ENCODE data around the gene RAB44.

Gene RAB44

GRCh38 chr6:36725581-36725980 lies 28.0 kb downstream of the RAB44 start:
- H3K9ac ChIP-seq (ENCODE audit: low read length in 2 of 2), result no peak overlapping the region
- no peaks in the 10 kb centered on the region for H3K36me3 ChIP-seq (ENCODE audit: control insufficient read depth in 2 of 2, insufficient read depth in 2 of 2, low read length in 2 of 2)
- no peaks in the 10 kb centered on the region for H3K4me1 ChIP-seq (ENCODE audit: control insufficient read depth, insufficient read depth, low read length)
- H3K4me3 ChIP-seq (ENCODE audit: low read length in 2 of 2), result no peak overlapping the region
- H3K27ac ChIP-seq (ENCODE audit: low read length), result no peak overlapping the region
- H3K9me3 ChIP-seq (ENCODE audit: control insufficient read depth in 2 of 2, low read length in 2 of 2), result no peaks in the 10 kb centered on the region
- H3K27me3 ChIP-seq (ENCODE audit: control insufficient read depth in 1 of 2, insufficient read depth in 2 of 2, low read length in 2 of 2), result peaks cover 0 to 2% of the 10 kb centered on the region in 2 donors

- no peak overlapping the region for H3K27ac ChIP-seq (ENCODE audit: low read length)
- H3K4me3 ChIP-seq (ENCODE audit: low read length in 2 of 2), result no peak overlapping the region
- no peaks in the 10 kb centered on the region for H3K9me3 ChIP-seq (ENCODE audit: control insufficient read depth in 2 of 2, low read length in 2 of 2)
- H3K4me1 ChIP-seq (ENCODE audit: control insufficient read depth, insufficient read depth, low read length), result no peaks in the 10 kb centered on the region
- H3K36me3 ChIP-seq (ENCODE audit: control insufficient read depth in 2 of 2, insufficient read depth in 2 of 2, low read length in 2 of 2), result no peaks in the 10 kb centered on the region
- H3K9ac ChIP-seq (ENCODE audit: low read length in 2 of 2), result no peak overlapping the region
- H3K27me3 ChIP-seq (ENCODE audit: control insufficient read depth in 1 of 2, insufficient read depth in 2 of 2, low read length in 2 of 2), result no peaks in the 10 kb centered on the region
Measured at GRCh38 chr6:36727505-36728021, 29.9 kb downstream of the RAB44 start.

- Histone ChIP-seq H3K9me3 (ENCODE audit: control insufficient read depth in 2 of 2, low read length in 2 of 2) (no peaks in the 10 kb centered on the region), H3K27ac (ENCODE audit: low read length) (no peak overlapping the region), H3K27me3 (ENCODE audit: control insufficient read depth in 1 of 2, insufficient read depth in 2 of 2, low read length in 2 of 2) (no peaks in the 10 kb centered on the region), H3K4me3 (ENCODE audit: low read length in 2 of 2) (no peak overlapping the region), H3K4me1 (ENCODE audit: control insufficient read depth, insufficient read depth, low read length) (no peaks in the 10 kb centered on the region), H3K9ac (ENCODE audit: low read length in 2 of 2) (no peak overlapping the region), H3K36me3 (ENCODE audit: control insufficient read depth in 2 of 2, insufficient read depth in 2 of 2, low read length in 2 of 2) (no peaks in the 10 kb centered on the region)
Measured at GRCh38 chr6:36728289-36729160, 30.9 kb downstream of the RAB44 start.

GRCh38 chr6:36729161-36729524 lies 31.5 kb downstream of the RAB44 start:
- H3K27me3 ChIP-seq (ENCODE audit: control insufficient read depth in 1 of 2, insufficient read depth in 2 of 2, low read length in 2 of 2), result no peaks in the 10 kb centered on the region
- H3K4me1 ChIP-seq (ENCODE audit: control insufficient read depth, insufficient read depth, low read length), result peaks cover under 1% of the 10 kb centered on the region
- H3K9me3 ChIP-seq (ENCODE audit: control insufficient read depth in 2 of 2, low read length in 2 of 2), result no peaks in the 10 kb centered on the region
- no peaks in the 10 kb centered on the region for H3K36me3 ChIP-seq (ENCODE audit: control insufficient read depth in 2 of 2, insufficient read depth in 2 of 2, low read length in 2 of 2)
- no peak overlapping the region for H3K4me3 ChIP-seq (ENCODE audit: low read length in 2 of 2)
- no peak overlapping the region for H3K9ac ChIP-seq (ENCODE audit: low read length in 2 of 2)
- no peak overlapping the region for H3K27ac ChIP-seq (ENCODE audit: low read length)

GRCh38 chr6:36730424-36731380 lies 33.1 kb downstream of the RAB44 start:
- Histone ChIP-seq H3K4me3 (ENCODE audit: low read length in 2 of 2) (no peak overlapping the region), H3K27ac (ENCODE audit: low read length) (no peak overlapping the region)

GRCh38 chr6:36731622-36732310 lies 34.1 kb downstream of the RAB44 start:
- Histone ChIP-seq H3K27me3 (ENCODE audit: control insufficient read depth in 1 of 2, insufficient read depth in 2 of 2, low read length in 2 of 2) (no peaks in the 10 kb centered on the region), H3K9me3 (ENCODE audit: control insufficient read depth in 2 of 2, low read length in 2 of 2) (no peaks in the 10 kb centered on the region), H3K36me3 (ENCODE audit: control insufficient read depth in 2 of 2, insufficient read depth in 2 of 2, low read length in 2 of 2) (no peaks in the 10 kb centered on the region), H3K4me1 (ENCODE audit: control insufficient read depth, insufficient read depth, low read length) (peaks cover 18% of the 10 kb centered on the region), H3K4me3 (ENCODE audit: low read length in 2 of 2) (no peak overlapping the region), H3K27ac (ENCODE audit: low read length) (no peak overlapping the region), H3K9ac (ENCODE audit: low read length in 2 of 2) (no peak overlapping the region)

More at GRCh38 chr6:36730424-36731380, 33.1 kb downstream of the RAB44 start:
- H3K4me1 ChIP-seq (ENCODE audit: control insufficient read depth, insufficient read depth, low read length), result peaks cover 16% of the 10 kb centered on the region
- H3K9ac ChIP-seq (ENCODE audit: low read length in 2 of 2), result no peak overlapping the region
- no peaks in the 10 kb centered on the region for H3K27me3 ChIP-seq (ENCODE audit: control insufficient read depth in 1 of 2, insufficient read depth in 2 of 2, low read length in 2 of 2)
- H3K9me3 ChIP-seq (ENCODE audit: control insufficient read depth in 2 of 2, low read length in 2 of 2), result no peaks in the 10 kb centered on the region
- no peaks in the 10 kb centered on the region for H3K36me3 ChIP-seq (ENCODE audit: control insufficient read depth in 2 of 2, insufficient read depth in 2 of 2, low read length in 2 of 2)

GRCh38 chr6:36733300-36733699 lies 35.7 kb downstream of the RAB44 start:
- H3K9ac ChIP-seq (ENCODE audit: low read length in 2 of 2), result no peak overlapping the region
- no peak overlapping the region for H3K27ac ChIP-seq (ENCODE audit: low read length)
- no peak overlapping the region for H3K4me3 ChIP-seq (ENCODE audit: low read length in 2 of 2)
- peaks cover 18% of the 10 kb centered on the region for H3K4me1 ChIP-seq (ENCODE audit: control insufficient read depth, insufficient read depth, low read length)
- H3K36me3 ChIP-seq (ENCODE audit: control insufficient read depth in 2 of 2, insufficient read depth in 2 of 2, low read length in 2 of 2), result no peaks in the 10 kb centered on the region
- no peaks in the 10 kb centered on the region for H3K27me3 ChIP-seq (ENCODE audit: control insufficient read depth in 1 of 2, insufficient read depth in 2 of 2, low read length in 2 of 2)
- no peaks in the 10 kb centered on the region for H3K9me3 ChIP-seq (ENCODE audit: control insufficient read depth in 2 of 2, low read length in 2 of 2)

- H3K36me3 ChIP-seq (ENCODE audit: control insufficient read depth in 2 of 2, insufficient read depth in 2 of 2, low read length in 2 of 2), result no peaks in the 10 kb centered on the region
- H3K27ac ChIP-seq (ENCODE audit: low read length), result peak overlapping the region; percentile 83
- no peaks in the 10 kb centered on the region for H3K9me3 ChIP-seq (ENCODE audit: control insufficient read depth in 2 of 2, low read length in 2 of 2)
- H3K4me1 ChIP-seq (ENCODE audit: control insufficient read depth, insufficient read depth, low read length), result peaks cover 18% of the 10 kb centered on the region
- no peaks in the 10 kb centered on the region for H3K27me3 ChIP-seq (ENCODE audit: control insufficient read depth in 1 of 2, insufficient read depth in 2 of 2, low read length in 2 of 2)
- H3K4me3 ChIP-seq (ENCODE audit: low read length in 2 of 2), result peak overlapping the region; percentile 58 to 69
- peak overlapping the region; percentile 69 to 71 for H3K9ac ChIP-seq (ENCODE audit: low read length in 2 of 2)
Measured at GRCh38 chr6:36734486-36735060, 36.9 kb downstream of the RAB44 start.

GRCh38 chr6:36735110-36736071 lies 37.8 kb downstream of the RAB44 start:
- peak overlapping the region; percentile 58 to 69 for H3K4me3 ChIP-seq (ENCODE audit: low read length in 2 of 2)

More at GRCh38 chr6:36735110-36736071, 37.8 kb downstream of the RAB44 start:
- H3K9ac ChIP-seq (ENCODE audit: low read length in 2 of 2), result peak overlapping the region; percentile 69 to 71
- H3K27ac ChIP-seq (ENCODE audit: low read length), result peak overlapping the region; percentile 83
- no peaks in the 10 kb centered on the region for H3K9me3 ChIP-seq (ENCODE audit: control insufficient read depth in 2 of 2, low read length in 2 of 2)
- no peaks in the 10 kb centered on the region for H3K36me3 ChIP-seq (ENCODE audit: control insufficient read depth in 2 of 2, insufficient read depth in 2 of 2, low read length in 2 of 2)
- no peaks in the 10 kb centered on the region for H3K27me3 ChIP-seq (ENCODE audit: control insufficient read depth in 1 of 2, insufficient read depth in 2 of 2, low read length in 2 of 2)
- peaks cover 18% of the 10 kb centered on the region for H3K4me1 ChIP-seq (ENCODE audit: control insufficient read depth, insufficient read depth, low read length)
